Natural killer cell (primary cell): ENCODE measurements around the gene PTH2. TPM values are rescaled to one million over a fixed set of nuclear protein-coding genes. Genes with fewer than 3 reads are reported as not detected.

ENCODE experiments used
- ATAC-seq, 3 donors: fragments of 150-1000 bp in 2 of 3; fragments of 200-7000 bp in 1 of 3; cut with Tn5 transposase; 1 replicate in 1 of 3; 2 replicates in 2 of 3; pipeline ENCODE4 v1.10.0; 2021; ENCODE audit warnings: mild to moderate bottlenecking in 2 of 3, moderate library complexity in 2 of 3
- DNase-seq, 2 donors: peaks; one replicate each; pipeline versions ENCODE4 v3.0.0 to v3.0.0-alpha.2; 2013 to 2021; ENCODE audit warnings: mixed read lengths in 1 of 2
- H3K27ac ChIP-seq: one replicate; pipeline ENCODE4 v1.5.1; 2013; ENCODE audit warnings: mild to moderate bottlenecking, low read length
- H3K27me3 ChIP-seq: one replicate; pipeline ENCODE4 v1.6.1; 2013; ENCODE audit warnings: low read length; ENCODE audit not compliant: control insufficient read depth, insufficient read depth
- H3K36me3 ChIP-seq: one replicate; pipeline ENCODE4 v1.6.1; 2013; ENCODE audit warnings: low read length; ENCODE audit not compliant: control insufficient read depth, insufficient read depth
- H3K4me1 ChIP-seq: one replicate; pipeline ENCODE4 v1.6.1; 2013; ENCODE audit warnings: low read length; ENCODE audit not compliant: control insufficient read depth, insufficient read depth
- H3K4me3 ChIP-seq: one replicate; pipeline ENCODE4 v1.5.1; 2013; ENCODE audit warnings: low read length
- H3K9me3 ChIP-seq: one replicate; pipeline ENCODE4 v1.6.1; 2013; ENCODE audit warnings: low read length; ENCODE audit not compliant: control insufficient read depth, insufficient read depth
- H3K27ac Mint-ChIP-seq, 2 donors: one replicate each; pipeline ENCODE4 v1.8.0; 2022; ENCODE audit warnings: mild to moderate bottlenecking in 2 of 2, mixed read lengths in 2 of 2, moderate library complexity in 1 of 2
- H3K27me3 Mint-ChIP-seq, 2 donors: one replicate each; pipeline ENCODE4 v1.8.0; 2022; ENCODE audit warnings: low read depth in 2 of 2, mixed read lengths in 2 of 2
- H3K36me3 Mint-ChIP-seq: one replicate; pipeline ENCODE4 v1.8.0; 2022; ENCODE audit warnings: mixed read lengths
- H3K4me1 Mint-ChIP-seq, 2 donors: one replicate each; pipeline ENCODE4 v1.8.0; 2022; ENCODE audit warnings: mixed read lengths in 2 of 2
- H3K4me3 Mint-ChIP-seq: one replicate; pipeline ENCODE4 v1.8.0; 2022; ENCODE audit warnings: mild to moderate bottlenecking, moderate library complexity, mixed read lengths
- H3K9me3 Mint-ChIP-seq, 2 donors: one replicate each; pipeline ENCODE4 v1.8.0; 2022; ENCODE audit warnings: mixed read lengths in 2 of 2
- CTCF ChIP-seq: fragments of 200-600 bp; IDR thresholded peaks from one replicate; pipeline ENCODE4 v1.8.0; 2022; ENCODE audit warnings: antibody characterized with exemption
- WGBS: methylation state at CpG from one replicate; pipeline ENCODE4 v1.1.7; 2013; ENCODE audit warnings: missing lambda C conversion rate; ENCODE audit not compliant: insufficient coverage; 5-methylcytosine and 5-hydroxymethylcytosine counted together
- intact Hi-C: fragments of 100-400 bp; cut with micrococcal nuclease; formaldehyde crosslinking; loops from one replicate; pipeline ENCODE4 v1.14.2; 2022
- total RNA-seq, 4 donors: library from RNA; stranded (reverse); fragments of 120-200 nt in 1 of 4; gene quantifications; one replicate each; pipeline versions ENCODE4 v1.2.3 to v1.2.4, GENCODE V29; 2013 to 2022

PTH2 gene
- total RNA-seq, 3 donors from 2014 or later (not counting 1 experiment from before 2014, with no cell fraction given) = not detected

- ATAC-seq (no peak), DNase-seq (peak in 1 of 2 donors; percentile 61)
- Mint-ChIP-seq H3K27ac (peak overlapping the region; percentile 98 to 100), H3K9me3 (no peaks in the 10 kb centered on the region), H3K4me1 (peaks cover 37 to 45% of the 10 kb centered on the region in 2 donors), H3K4me3 (peak overlapping the region; percentile 95), H3K36me3 (no peaks in the 10 kb centered on the region), H3K27me3 (no peaks in the 10 kb centered on the region)
- H3K27ac ChIP-seq = peak overlapping the region; percentile 99
- no peaks in the 10 kb centered on the region for H3K27me3 ChIP-seq
- WGBS = 22% methylated on average over 10 of the region's 10 CpGs
- H3K4me1 ChIP-seq = peaks cover 52% of the 10 kb centered on the region
- TF ChIP-seq CTCF = no peak
- intact Hi-C loops = loop anchor here (1.0 to 2.0 kb wide), 5 partner anchors 16 to 424 kb away; partner anchors contain the start of genes AKT1S1, RPL13A, RPS11 and TBC1D17
- H3K4me3 ChIP-seq = peak overlapping the region; percentile 78
- peaks cover 12% of the 10 kb centered on the region for H3K36me3 ChIP-seq
- no peaks in the 10 kb centered on the region for H3K9me3 ChIP-seq
These were observed 30.6 kb upstream of the PTH2 start for GRCh38 chr19:49453757-49454240.

GRCh38 chr19:49453013-49453756, 29.9 kb upstream of the PTH2 start, which contains the start of gene ALDH16A1:
Gene ALDH16A1 (plus strand): TSS chr19:49453225. CDS start chr19:49453332, 107 bp downstream.
- ATAC-seq = peak; percentile 79 to 96 (median 86)
- H3K9me3 ChIP-seq = no peaks in the 10 kb centered on the region
- H3K27me3 Mint-ChIP-seq = no peaks in the 10 kb centered on the region
- H3K36me3 ChIP-seq = peaks cover 15% of the 10 kb centered on the region
- peaks cover 43 to 51% of the 10 kb centered on the region in 2 donors for H3K4me1 Mint-ChIP-seq
- no peaks in the 10 kb centered on the region for H3K27me3 ChIP-seq
- peak within 1 kb of the TSS; percentile 99 for H3K27ac ChIP-seq
- under 1% methylated on average over 66 of the region's 66 CpGs for WGBS
- intact Hi-C loops = loop anchor here (1.0 to 2.0 kb wide), 5 partner anchors 16 to 424 kb away; partner anchors contain the start of genes AKT1S1, RPL13A, RPS11 and TBC1D17
- peak; percentile 96 to 99 for DNase-seq
- peaks cover 46% of the 10 kb centered on the region for H3K4me1 ChIP-seq
- peak within 1 kb of the TSS; percentile 99 for H3K4me3 Mint-ChIP-seq
- H3K9me3 Mint-ChIP-seq = no peaks in the 10 kb centered on the region
- no peak for TF ChIP-seq CTCF
- H3K27ac Mint-ChIP-seq = peak within 1 kb of the TSS; percentile 98 to 100
- H3K36me3 Mint-ChIP-seq = no peaks in the 10 kb centered on the region
- peak within 1 kb of the TSS; percentile 78 for H3K4me3 ChIP-seq

GRCh38 chr19:49451430-49452181, 28.4 kb upstream of the PTH2 start, which contains the start of gene PIH1D1:
Gene PIH1D1 (minus strand): TSS chr19:49451814. CDS start chr19:49451574, 240 bp downstream.
- no peaks in the 10 kb centered on the region for H3K9me3 ChIP-seq
- under 1% methylated on average over 41 of the region's 42 CpGs for WGBS
- H3K27me3 ChIP-seq = no peaks in the 10 kb centered on the region
- ATAC-seq (peak; percentile 66 to 77 (median 70)), DNase-seq (peak; percentile 89 to 99)
- Mint-ChIP-seq H3K9me3 (no peaks in the 10 kb centered on the region), H3K4me1 (peaks cover 44 to 47% of the 10 kb centered on the region in 2 donors), H3K4me3 (peak within 1 kb of the TSS; percentile 99), H3K27me3 (no peaks in the 10 kb centered on the region), H3K27ac (peak within 1 kb of the TSS; percentile 98 to 100), H3K36me3 (no peaks in the 10 kb centered on the region)
- peaks cover 29% of the 10 kb centered on the region for H3K36me3 ChIP-seq
- peak within 1 kb of the TSS; percentile 99 for H3K27ac ChIP-seq
- intact Hi-C loops = loop anchor here (1.0 to 2.0 kb wide), 2 partner anchors 8 to 45 kb away; partner anchors contain the start of gene RPS11
- H3K4me3 ChIP-seq = peak within 1 kb of the TSS; percentile 95
- no peak for TF ChIP-seq CTCF
- peaks cover 40% of the 10 kb centered on the region for H3K4me1 ChIP-seq
